GM12875 (cell line): ENCODE results near the gene NOTCH1.

Experiments
- H3K4me3 ChIP-seq: one replicate; pipeline ENCODE4 v1.5.1; 2011; ENCODE audit warnings: low read depth, low read length, control low read depth
- CTCF ChIP-seq: IDR thresholded peaks from 2 replicates; pipeline ENCODE4 v1.5.1; 2011; ENCODE audit warnings: low read depth, mild to moderate bottlenecking, control low read depth, inconsistent platforms, low read length, moderate library complexity, borderline replicate concordance; ENCODE audit not compliant: insufficient read depth

The NOTCH1 gene

GRCh38 chr9:136506425-136506824 lies 39.4 kb downstream of the NOTCH1 start:
- no peak for TF ChIP-seq CTCF
- no peak overlapping the region for H3K4me3 ChIP-seq

GRCh38 chr9:136505406-136506403 lies 40.1 kb downstream of the NOTCH1 start:
- no peak overlapping the region for H3K4me3 ChIP-seq
- no peak for TF ChIP-seq CTCF

- TF ChIP-seq CTCF: no peak
- no peak overlapping the region for H3K4me3 ChIP-seq
Measured at GRCh38 chr9:136504512-136505348, 41.1 kb downstream of the NOTCH1 start.

- no peak overlapping the region for H3K4me3 ChIP-seq
- no peak for TF ChIP-seq CTCF
Measured at GRCh38 chr9:136502940-136503550, 42.8 kb downstream of the NOTCH1 start.

- TF ChIP-seq CTCF: no peak
Measured at GRCh38 chr9:136502196-136502595, 43.7 kb downstream of the NOTCH1 start.

GRCh38 chr9:136501686-136502085 lies 44.2 kb downstream of the NOTCH1 start:
- H3K4me3 ChIP-seq: no peak overlapping the region
- no peak for TF ChIP-seq CTCF

More at GRCh38 chr9:136502196-136502595, 43.7 kb downstream of the NOTCH1 start:
- no peak overlapping the region for H3K4me3 ChIP-seq
